ENCODE data around the gene PDZRN3. TPM values are rescaled to one million over a fixed set of nuclear protein-coding genes. Genes with fewer than 3 reads are reported as not detected.

PDZRN3 gene
- total and polyA plus RNA-seq, 2 donors (not counting 3 experiments of a cell fraction or from before 2014, with no cell fraction given), result not detected

DNA sequence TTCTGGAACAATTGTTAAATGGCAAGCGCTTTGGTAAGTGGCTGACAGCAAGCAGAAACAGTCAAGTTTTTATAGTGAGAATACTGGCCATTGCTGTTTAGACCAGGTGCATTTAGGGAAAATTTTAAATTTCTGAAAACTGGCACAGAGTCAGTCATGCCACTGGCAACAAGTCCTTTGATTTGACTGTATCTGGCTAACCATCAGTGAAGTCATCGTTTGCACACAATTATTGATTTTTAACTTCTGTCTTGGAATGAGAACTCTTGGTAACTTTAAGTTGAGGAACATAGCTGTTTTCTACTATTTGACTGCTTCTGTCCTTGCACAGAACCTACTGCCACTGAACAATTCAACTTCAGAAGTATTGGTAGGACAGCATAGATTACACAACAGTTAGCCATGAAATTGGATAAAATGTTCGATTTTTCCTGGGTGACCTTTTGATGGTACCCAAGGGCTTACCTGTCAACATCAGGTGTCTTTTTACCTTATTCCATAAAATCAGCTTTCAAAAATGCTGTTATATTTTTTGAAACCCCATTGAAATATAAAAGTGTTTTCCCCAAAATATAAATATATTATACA, 225.0 kb downstream of the PDZRN3 start:
- H3K4me1 ChIP-seq (ENCODE audit: control insufficient read depth, extremely low read depth, insufficient read depth, low read length), result no peaks in the 10 kb centered on the region
- CTCF ChIA-PET, result no interaction called here
- H3K9me1 ChIP-seq (replicated peaks; ENCODE audit: control insufficient read depth, extremely low read depth, insufficient read depth, low read length), result no peaks in the 10 kb centered on the region
- dilution Hi-C loops (cut with MboI; ENCODE audit: extremely low pct_ligation_motif_present, low sequenced_read_pairs) (no loop called here), intact Hi-C loops (cut with micrococcal nuclease) (no loop called here)
- H3K9ac ChIP-seq (replicated peaks; ENCODE audit: extremely low read depth, insufficient read depth, low read length), result no peak overlapping the region
- no peak for DNase-seq (ENCODE audit: low read depth, low spot score)
- no peak overlapping the region for H3K4me2 ChIP-seq (ENCODE audit: insufficient read depth, low read length)
- no peaks in the 10 kb centered on the region for H3K27me3 ChIP-seq (ENCODE audit: control insufficient read depth in 2 of 2, insufficient read depth in 2 of 2, low read length in 2 of 2)
- no peak for FAIRE-seq
- H3K79me2 ChIP-seq (ENCODE audit: control insufficient read depth, insufficient read depth, low read length), result no peaks in the 10 kb centered on the region
- BruUV-seq (replicated peaks), result no TSS peak
- POLR2A ChIA-PET, result no interaction called here
- H4K20me1 ChIP-seq (replicated peaks; ENCODE audit: control insufficient read depth, extremely low read depth, insufficient read depth, low read length), result no peaks in the 10 kb centered on the region
- no peaks in the 10 kb centered on the region for H3K36me3 ChIP-seq (ENCODE audit: control insufficient read depth in 2 of 2, extremely low read depth in 1 of 2, insufficient read depth in 2 of 2, low read length in 2 of 2)
- no peaks in the 10 kb centered on the region for H3K9me3 ChIP-seq (replicated peaks; ENCODE audit: control insufficient read depth, insufficient read depth, low read length)
- TF ChIP-seq FOS (IDR thresholded peaks at IDR 0.05; ENCODE audit: borderline replicate concordance, insufficient read depth, low read length), result no peak
- TF ChIP-seq POLR2AphosphoS5 (IDR thresholded peaks at IDR 0.05; ENCODE audit: insufficient read depth, low read depth, low read length), result no peak
- TF ChIP-seq POLR2A (IDR thresholded peaks at IDR 0.05; ENCODE audit: low read depth, low read length), result no peak
- TF ChIP-seq, protein P1, sequence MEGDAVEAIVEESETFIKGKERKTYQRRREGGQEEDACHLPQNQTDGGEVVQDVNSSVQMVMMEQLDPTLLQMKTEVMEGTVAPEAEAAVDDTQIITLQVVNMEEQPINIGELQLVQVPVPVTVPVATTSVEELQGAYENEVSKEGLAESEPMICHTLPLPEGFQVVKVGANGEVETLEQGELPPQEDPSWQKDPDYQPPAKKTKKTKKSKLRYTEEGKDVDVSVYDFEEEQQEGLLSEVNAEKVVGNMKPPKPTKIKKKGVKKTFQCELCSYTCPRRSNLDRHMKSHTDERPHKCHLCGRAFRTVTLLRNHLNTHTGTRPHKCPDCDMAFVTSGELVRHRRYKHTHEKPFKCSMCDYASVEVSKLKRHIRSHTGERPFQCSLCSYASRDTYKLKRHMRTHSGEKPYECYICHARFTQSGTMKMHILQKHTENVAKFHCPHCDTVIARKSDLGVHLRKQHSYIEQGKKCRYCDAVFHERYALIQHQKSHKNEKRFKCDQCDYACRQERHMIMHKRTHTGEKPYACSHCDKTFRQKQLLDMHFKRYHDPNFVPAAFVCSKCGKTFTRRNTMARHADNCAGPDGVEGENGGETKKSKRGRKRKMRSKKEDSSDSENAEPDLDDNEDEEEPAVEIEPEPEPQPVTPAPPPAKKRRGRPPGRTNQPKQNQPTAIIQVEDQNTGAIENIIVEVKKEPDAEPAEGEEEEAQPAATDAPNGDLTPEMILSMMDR (IDR thresholded peaks at IDR 0.05; ENCODE audit: extremely low read depth in 1 of 2, insufficient read depth in 1 of 2, low read depth in 1 of 2, low read length in 2 of 2), result no peak
- no peak for TF ChIP-seq EZH2 (IDR thresholded peaks at IDR 0.05; ENCODE audit: borderline replicate concordance, low read depth, low read length, severe bottlenecking)
- TF ChIP-seq GATA2 (IDR thresholded peaks at IDR 0.05; ENCODE audit: insufficient read depth, insufficient read length, low read depth, low read length), result no peak
- no peak for TF ChIP-seq JUN (IDR thresholded peaks at IDR 0.05; ENCODE audit: borderline replicate concordance, insufficient read depth, insufficient read length, low read depth)
- TF ChIP-seq, protein P2, sequence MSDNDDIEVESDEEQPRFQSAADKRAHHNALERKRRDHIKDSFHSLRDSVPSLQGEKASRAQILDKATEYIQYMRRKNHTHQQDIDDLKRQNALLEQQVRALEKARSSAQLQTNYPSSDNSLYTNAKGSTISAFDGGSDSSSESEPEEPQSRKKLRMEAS (IDR thresholded peaks at IDR 0.05; ENCODE audit: insufficient read depth, insufficient read length), result no peak
- no peak for TF ChIP-seq MYC (IDR thresholded peaks at IDR 0.05; ENCODE audit: low read depth, low read length)
- H3K4me3 ChIP-seq (replicated peaks in 1 of 3; ENCODE audit: insufficient read depth in 1 of 3, low read depth in 1 of 3, low read length in 3 of 3), result no peak overlapping the region
- H3K27ac ChIP-seq (ENCODE audit: insufficient read depth, low read depth, low read length), result no peak overlapping the region
- no peak overlapping the region for H2AFZ ChIP-seq (ENCODE audit: low read depth, low read length)
